Osteoblast (primary cell): ENCODE data around the gene PAFAH1B1. TPM values are rescaled to one million over a fixed set of nuclear protein-coding genes. Genes with fewer than 3 reads are reported as not detected.

ENCODE experiments used
- DNase-seq: peaks from one replicate; pipeline ENCODE4 v3.0.0; 2011; ENCODE audit warnings: low spot score, mixed read lengths; ENCODE audit not compliant: insufficient read length; ENCODE audit errors: missing footprints
- H2AFZ ChIP-seq: 2 replicates; pipeline ENCODE4 v1.6.0; 2011; ENCODE audit warnings: mild to moderate bottlenecking, low read length
- H3K27ac ChIP-seq: 2 replicates; pipeline ENCODE4 v1.5.1; 2011; ENCODE audit warnings: mild to moderate bottlenecking, low read depth, low read length, moderate library complexity
- H3K27me3 ChIP-seq: 2 replicates; pipeline ENCODE4 v1.6.0; 2012; ENCODE audit warnings: mild to moderate bottlenecking, control low read depth, inconsistent platforms, low read length, moderate library complexity; ENCODE audit not compliant: insufficient read depth
- H3K36me3 ChIP-seq: 2 replicates; pipeline ENCODE4 v1.5.1; 2011; ENCODE audit warnings: mild to moderate bottlenecking, low read length, control low read depth, moderate library complexity; ENCODE audit not compliant: insufficient read depth
- H3K4me1 ChIP-seq: 2 replicates; pipeline ENCODE4 v1.5.1; 2011; ENCODE audit warnings: mild to moderate bottlenecking, low read length, control low read depth, moderate library complexity; ENCODE audit not compliant: insufficient read depth
- H3K4me2 ChIP-seq: 2 replicates; pipeline ENCODE4 v1.6.0; 2011; ENCODE audit warnings: mild to moderate bottlenecking, low read length; ENCODE audit not compliant: insufficient read depth
- H3K4me3 ChIP-seq: fragments of 200-600 bp; sonication (generic); 3 replicates; pipeline ENCODE4 v1.5.1; 2012; ENCODE audit warnings: mild to moderate bottlenecking, low read length, inconsistent platforms; ENCODE audit not compliant: insufficient read depth
- H3K79me2 ChIP-seq: 2 replicates; pipeline ENCODE4 v1.6.0; 2012; ENCODE audit warnings: mild to moderate bottlenecking, low read length, control low read depth, inconsistent platforms; ENCODE audit not compliant: insufficient read depth
- H3K9me3 ChIP-seq: 2 replicates; pipeline ENCODE4 v1.5.1; 2011; ENCODE audit warnings: low read depth, low read length, control low read depth
- H4K20me1 ChIP-seq: 2 replicates; pipeline ENCODE4 v1.6.0; 2012; ENCODE audit warnings: mild to moderate bottlenecking, low read length, control low read depth; ENCODE audit not compliant: insufficient read depth
- total RNA-seq: library from RNA; depleted of rRNA; stranded (reverse); fragments of >200 nt; gene quantifications from 2 replicates; pipeline ENCODE4 v1.2.3, GENCODE V29; 2012
- TF ChIP-seq, protein P1 (sequence below): IDR thresholded peaks from 2 replicates; pipeline ENCODE4 v1.5.1; 2011; ENCODE audit warnings: mild to moderate bottlenecking, low read depth, low read length, moderate library complexity; ENCODE audit errors: extremely low read depth

PAFAH1B1 gene
- total RNA-seq, 1 donor: 128 TPM

- no peak overlapping the region for H3K4me3 ChIP-seq
- H3K27me3 ChIP-seq: no peaks in the 10 kb centered on the region
- no peaks in the 10 kb centered on the region for H3K9me3 ChIP-seq
- no peaks in the 10 kb centered on the region for H3K79me2 ChIP-seq
- H3K4me2 ChIP-seq: no peak overlapping the region
- DNase-seq: peak; percentile 82
- H3K4me1 ChIP-seq: peaks cover 12% of the 10 kb centered on the region
- H3K36me3 ChIP-seq: peaks cover 20% of the 10 kb centered on the region
- H3K27ac ChIP-seq: no peak overlapping the region
- H2AFZ ChIP-seq: no peak overlapping the region
- TF ChIP-seq, protein P1, sequence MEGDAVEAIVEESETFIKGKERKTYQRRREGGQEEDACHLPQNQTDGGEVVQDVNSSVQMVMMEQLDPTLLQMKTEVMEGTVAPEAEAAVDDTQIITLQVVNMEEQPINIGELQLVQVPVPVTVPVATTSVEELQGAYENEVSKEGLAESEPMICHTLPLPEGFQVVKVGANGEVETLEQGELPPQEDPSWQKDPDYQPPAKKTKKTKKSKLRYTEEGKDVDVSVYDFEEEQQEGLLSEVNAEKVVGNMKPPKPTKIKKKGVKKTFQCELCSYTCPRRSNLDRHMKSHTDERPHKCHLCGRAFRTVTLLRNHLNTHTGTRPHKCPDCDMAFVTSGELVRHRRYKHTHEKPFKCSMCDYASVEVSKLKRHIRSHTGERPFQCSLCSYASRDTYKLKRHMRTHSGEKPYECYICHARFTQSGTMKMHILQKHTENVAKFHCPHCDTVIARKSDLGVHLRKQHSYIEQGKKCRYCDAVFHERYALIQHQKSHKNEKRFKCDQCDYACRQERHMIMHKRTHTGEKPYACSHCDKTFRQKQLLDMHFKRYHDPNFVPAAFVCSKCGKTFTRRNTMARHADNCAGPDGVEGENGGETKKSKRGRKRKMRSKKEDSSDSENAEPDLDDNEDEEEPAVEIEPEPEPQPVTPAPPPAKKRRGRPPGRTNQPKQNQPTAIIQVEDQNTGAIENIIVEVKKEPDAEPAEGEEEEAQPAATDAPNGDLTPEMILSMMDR: no peak
- H4K20me1 ChIP-seq: peaks cover 6% of the 10 kb centered on the region
Measured at GRCh38 chr17:2689411-2690164, 96.1 kb downstream of the PAFAH1B1 start.

DNA sequence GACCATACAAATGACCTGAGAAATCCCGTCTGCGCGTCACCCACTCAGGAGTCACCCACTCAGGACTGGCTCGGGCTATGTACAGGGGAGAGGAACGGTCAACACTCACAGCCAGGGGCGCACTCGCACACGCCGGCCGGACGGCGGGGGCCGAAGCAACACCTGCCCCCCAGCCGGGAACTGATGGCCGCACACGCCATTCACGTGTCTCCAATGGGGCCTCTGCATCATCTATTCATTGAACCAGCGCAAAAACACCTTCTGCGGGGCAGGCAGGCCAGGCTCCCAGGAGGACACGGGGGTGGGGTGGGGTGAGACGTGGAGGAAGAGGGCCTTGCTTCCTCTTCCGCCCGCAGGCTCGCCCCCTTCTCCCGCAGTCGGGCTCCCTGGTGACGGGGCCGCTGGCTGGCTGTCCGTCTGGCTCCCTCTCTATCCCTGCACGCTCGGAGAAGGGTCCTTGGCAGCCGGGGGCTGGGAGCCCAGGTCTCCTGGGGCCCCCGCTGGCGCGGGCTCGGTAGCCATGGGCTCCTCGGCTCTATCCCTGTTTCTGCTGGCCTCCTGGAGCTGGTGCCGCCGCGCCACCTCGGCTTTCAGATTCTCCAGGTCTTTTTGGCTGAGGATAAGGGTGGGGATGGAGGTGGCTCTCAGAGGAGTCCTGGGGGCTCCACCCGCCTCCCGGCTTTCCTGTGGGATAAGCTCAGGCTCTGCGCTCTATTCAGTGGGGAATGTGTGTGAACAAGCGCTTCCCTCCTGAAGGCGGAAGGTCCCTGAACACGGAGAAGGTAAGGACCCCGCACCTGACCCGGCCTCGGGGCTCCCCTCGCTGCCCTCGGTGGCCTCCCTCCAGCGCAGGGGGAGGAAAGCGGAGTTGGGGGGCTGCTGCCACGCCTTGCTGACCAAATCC lies 97.0 kb downstream of the PAFAH1B1 start:
- H2AFZ ChIP-seq: no peak overlapping the region
- TF ChIP-seq, protein P1: no peak
- H3K27ac ChIP-seq: no peak overlapping the region
- no peaks in the 10 kb centered on the region for H3K27me3 ChIP-seq
- no peaks in the 10 kb centered on the region for H3K9me3 ChIP-seq
- H3K4me3 ChIP-seq: no peak overlapping the region
- H3K36me3 ChIP-seq: peaks cover 20% of the 10 kb centered on the region
- H3K4me2 ChIP-seq: no peak overlapping the region
- H4K20me1 ChIP-seq: peaks cover 6% of the 10 kb centered on the region
- peak; percentile 93 for DNase-seq
- H3K79me2 ChIP-seq: no peaks in the 10 kb centered on the region
- H3K4me1 ChIP-seq: peaks cover 12% of the 10 kb centered on the region

DNA sequence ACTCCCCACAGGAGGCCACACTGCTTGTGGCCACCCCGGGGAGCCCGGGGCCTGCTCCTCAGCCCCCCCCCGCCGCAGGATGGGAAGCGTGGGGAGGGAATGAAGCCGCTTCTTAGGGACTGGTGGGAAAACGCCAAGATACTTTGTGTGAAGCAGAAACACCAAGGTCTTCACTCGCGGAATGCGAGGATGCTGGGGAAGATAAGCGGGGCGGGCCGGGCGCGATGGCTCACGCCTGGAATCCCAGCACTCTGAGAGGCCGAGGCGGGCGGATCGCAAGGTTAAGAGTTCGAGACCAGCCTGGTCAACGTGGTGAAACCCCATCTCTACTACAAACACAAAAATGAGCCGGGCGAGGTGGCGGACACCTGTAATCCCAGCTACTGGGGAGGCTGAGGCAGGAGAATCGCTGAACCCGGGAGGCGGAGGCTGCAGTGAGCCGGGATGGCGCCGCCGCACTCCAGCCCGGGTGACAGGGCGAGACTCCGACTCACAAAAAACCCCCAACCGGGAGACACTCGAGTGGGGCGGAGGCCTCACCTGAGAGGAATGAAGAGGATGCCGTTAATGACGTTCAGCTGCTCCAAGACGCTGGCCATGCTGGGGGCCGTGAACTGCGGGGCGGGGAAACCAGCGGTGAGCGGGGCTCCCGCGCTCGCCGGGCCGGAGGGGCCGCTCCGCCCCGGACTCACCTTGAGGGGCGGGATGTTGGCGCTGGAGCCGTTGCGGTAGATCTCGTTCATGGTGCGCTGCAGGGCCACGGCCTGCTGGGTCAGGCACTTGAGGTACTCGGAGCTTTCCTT lies 97.8 kb downstream of the PAFAH1B1 start:
- H3K79me2 ChIP-seq: no peaks in the 10 kb centered on the region
- peak; percentile 90 for DNase-seq
- H3K27ac ChIP-seq: no peak overlapping the region
- H3K4me3 ChIP-seq: no peak overlapping the region
- H3K36me3 ChIP-seq: peaks cover 20% of the 10 kb centered on the region
- H3K4me1 ChIP-seq: peaks cover 9% of the 10 kb centered on the region
- no peak overlapping the region for H3K4me2 ChIP-seq
- H4K20me1 ChIP-seq: peaks cover 6% of the 10 kb centered on the region
- no peaks in the 10 kb centered on the region for H3K27me3 ChIP-seq
- no peak overlapping the region for H2AFZ ChIP-seq
- TF ChIP-seq, protein P1: no peak
- H3K9me3 ChIP-seq: no peaks in the 10 kb centered on the region
